GM19452 (cell line): ENCODE results near the gene HOXC6.

ENCODE experiments used
- ATAC-seq: cut with Tn5 transposase; IDR thresholded peaks from one replicate; pipeline ENCODE4 v1.9.1; 2021; ENCODE audit not compliant: unreplicated experiment

HOXC6 gene

DNA sequence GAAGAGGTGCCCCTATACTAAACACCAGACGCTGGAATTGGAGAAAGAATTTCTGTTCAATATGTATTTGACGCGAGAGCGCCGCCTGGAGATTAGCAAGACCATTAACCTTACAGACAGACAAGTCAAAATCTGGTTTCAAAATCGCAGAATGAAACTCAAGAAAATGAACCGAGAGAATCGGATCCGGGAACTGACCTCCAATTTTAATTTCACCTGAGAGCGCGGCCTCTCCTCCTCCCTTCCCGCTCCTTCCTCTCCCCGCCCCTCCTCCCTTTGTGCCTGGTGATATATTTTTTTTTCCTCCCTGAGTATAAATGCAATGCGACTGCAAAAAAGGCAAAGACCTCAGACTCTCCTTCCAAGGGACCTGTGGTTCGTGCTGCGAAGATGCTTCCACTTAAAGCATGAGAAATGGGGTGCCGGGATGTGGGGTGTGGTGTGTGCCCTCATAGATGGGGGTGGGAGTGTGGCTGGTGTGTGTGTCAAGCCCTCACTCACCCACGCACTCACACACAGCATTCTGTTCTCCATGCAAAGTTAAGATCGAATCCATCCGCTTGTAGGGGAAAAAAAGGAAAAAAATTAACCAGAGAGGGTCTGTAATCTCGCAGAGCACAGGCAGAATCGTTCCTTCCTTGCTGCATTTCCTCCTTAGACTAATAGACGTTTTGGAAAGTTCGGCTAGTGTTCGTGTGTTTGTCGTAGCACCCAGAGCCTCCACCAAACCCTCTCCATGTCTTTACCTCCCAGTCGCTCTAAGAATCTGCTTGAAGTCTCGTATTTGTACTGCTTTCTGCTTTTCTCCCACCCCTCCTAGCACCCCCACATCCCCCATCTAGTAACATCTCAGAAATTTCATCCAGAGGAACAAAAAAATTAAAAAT, 38.8 kb upstream of the HOXC6 start:
- ATAC-seq = no peak

DNA sequence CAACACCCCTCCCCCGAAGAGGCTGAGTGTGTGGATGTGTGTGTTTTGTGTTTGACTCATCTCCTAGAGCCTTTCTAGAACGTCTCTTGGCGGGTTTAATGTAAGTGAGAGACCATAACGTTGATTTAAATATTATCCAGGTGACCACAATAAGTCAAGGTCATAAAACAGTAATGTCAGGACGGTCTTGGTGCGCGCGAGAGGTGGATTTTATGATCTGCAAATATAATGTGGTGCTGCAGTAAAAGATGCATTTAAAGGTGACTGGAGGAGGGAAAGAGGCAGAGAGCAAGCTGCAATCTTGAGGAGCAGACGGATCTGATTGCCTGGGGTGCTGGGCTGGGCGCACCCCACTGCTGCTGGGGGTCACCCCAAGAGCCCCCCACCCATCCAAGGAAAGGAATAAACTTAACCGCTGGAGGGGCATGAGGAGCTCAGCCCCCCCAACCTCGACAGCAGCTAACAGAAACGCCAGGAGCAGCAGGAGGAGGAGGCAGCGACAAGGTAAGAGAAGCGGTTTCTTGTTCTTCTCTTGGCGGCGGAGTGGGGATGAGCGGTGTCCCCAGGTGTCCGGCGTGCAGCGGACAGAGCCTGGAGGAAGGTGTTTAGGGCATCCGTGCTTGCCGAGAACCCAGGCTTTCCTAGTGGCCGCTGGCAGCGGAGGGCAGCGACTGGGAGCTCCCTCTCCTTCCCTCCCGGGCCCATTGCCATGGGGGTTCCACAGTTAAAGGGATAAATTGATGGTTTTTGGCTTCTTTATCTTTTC, 37.7 kb upstream of the HOXC6 start:
- ATAC-seq = no peak

DNA sequence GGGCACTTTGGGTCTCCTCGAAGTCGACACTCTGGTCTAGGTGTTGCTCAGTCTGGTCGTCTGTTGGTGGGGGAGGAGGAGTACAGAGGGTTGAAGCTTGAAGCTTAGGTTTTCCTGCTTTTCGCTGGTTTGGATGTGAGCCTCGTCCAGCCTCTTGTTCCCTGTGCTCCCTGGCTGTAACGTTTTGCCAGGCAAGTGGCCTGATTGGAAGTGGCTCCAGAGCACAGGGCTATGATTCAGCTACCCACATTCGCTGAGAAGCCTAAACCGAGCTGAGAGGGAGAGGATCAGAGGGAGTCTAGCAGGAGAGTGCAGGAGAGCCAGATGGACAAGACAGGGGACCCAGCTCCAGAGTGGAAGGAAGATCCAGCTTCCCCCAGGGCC, 37.2 kb upstream of the HOXC6 start:
- no peak for ATAC-seq

DNA sequence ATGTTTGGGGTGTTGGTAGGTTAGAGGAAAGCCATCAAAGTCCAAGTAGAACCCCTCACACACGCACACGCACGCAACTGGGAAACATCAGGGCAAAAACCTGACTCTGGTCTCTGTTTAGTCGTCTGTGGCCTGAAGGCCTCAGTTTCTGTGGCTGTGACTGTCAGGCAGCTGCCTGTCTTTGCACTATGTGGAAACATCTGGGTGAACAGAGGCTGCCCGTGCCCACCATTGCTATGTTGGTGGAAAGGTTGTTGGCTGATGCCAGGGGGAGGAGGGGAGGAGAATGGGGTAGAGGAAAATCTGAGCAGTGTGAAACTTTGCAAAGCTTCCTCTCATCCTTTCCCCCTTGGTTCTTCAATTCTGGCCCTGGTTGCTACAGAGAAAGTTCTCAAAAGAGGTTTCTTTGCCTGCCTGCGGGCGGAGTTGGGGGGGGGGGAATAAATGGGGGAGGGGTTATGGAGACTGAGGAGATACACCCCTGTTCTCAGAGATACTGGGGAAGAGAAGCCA, 35.8 kb upstream of the HOXC6 start:
- ATAC-seq = no peak

DNA sequence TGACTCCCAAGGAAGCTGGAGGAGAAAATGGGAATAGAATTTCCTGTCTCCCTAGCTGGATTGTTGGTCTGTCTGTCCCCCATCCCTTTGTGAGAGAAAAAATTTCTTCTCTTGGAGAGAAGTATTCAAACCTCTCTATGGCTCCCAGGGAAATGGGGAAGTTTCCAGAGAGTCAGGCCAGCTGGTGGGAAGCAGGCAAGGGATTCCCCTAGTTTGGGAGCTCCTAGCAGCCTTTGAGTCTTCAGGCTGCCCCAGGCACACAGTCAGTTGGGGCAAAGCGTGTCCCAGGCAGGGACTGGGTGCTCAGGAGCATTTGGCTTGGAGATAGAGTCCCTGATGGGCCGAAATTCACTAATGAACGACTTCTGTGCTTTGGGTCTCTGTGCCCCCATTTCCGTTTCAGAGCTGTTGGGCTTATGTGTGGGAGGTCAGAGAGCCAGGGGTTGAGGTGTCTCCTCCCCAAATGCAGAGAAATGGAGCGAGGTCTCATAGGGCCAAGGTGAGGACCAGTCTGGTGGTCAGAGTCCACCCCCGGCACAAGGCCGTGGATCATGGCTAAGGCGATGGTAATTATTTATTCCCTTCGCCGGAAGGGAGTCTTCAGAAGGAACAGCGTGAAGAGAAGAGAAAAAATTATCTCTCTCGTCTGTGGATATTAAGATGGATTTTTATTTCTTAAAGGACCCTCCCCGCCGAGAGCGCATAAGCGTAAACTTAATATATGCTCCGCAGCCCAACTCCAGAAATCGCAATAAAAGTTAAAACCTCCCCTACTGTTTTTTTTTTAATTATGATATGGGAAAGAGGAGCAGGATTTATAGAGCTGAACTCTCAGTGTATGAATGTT, 34.9 kb upstream of the HOXC6 start:
- no peak for ATAC-seq

DNA sequence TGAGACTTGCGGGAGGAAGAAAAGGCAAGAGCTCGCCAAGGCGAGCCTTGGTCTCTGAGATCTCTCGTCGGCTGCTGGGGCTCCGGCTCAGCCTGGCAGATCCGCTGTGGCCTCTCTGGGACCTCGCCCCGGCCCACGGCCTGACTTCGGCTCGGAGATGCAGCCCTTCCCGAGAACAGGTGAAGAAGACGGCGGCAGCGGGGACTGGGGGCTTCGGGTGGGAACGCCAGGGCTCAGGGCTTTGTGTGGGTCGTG, 34.3 kb upstream of the HOXC6 start:
- ATAC-seq = no peak

DNA sequence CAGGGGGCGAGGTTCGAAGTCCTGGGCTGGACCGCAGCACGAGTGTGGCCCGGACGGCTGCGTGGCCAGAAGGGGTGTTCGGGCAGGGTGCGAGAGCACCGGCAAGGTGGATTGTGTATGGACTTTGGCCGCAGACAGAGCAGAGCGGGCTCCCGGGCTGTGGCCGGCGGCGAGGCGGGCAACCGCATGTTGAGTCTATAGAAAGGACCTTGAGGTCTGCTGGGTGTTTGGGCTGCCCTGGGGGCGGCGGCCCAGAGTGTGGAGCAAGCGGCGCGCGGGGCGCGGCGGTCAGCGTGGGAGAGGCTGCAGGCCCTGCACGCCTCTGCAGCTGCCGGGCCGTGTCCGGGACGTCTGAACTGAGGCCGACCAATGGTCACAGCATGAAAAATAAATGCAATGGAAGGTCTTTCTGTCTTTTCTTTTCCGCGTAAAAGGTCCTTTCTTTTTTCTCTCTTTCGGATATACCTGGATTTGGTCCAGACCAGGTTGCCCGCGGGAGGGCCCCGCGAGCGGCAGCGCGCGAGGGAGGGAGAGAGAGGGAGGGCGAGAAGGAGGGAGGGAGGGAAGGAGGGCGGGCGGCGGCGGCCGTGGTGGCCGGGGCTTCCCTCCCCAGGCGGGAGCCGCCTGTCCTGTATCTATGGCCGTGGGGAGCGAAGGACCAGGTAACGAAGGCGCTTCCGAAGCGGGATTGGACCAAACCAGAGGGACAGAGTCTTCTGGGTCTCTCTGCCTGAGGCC, 33.8 kb upstream of the HOXC6 start:
- no peak for ATAC-seq

DNA sequence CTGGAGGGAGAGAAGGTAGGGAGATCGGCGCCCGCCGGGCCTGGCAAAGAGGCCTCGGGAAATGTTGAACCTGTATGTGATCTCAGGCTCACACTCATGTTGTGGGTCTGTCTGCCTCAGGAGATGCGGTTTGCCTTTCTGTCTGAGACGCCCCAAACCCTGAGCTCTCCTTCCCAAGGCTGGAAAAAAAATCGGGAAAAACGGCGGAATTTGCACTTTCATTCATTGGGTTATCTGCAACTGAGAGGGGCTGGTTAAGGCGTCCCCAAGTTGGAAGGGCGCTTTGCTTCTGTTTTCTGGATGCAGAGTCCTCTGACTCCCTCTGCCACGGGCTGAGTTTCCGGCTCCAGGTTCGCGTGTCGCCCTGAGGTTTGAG, 33.2 kb upstream of the HOXC6 start:
- no peak for ATAC-seq

DNA sequence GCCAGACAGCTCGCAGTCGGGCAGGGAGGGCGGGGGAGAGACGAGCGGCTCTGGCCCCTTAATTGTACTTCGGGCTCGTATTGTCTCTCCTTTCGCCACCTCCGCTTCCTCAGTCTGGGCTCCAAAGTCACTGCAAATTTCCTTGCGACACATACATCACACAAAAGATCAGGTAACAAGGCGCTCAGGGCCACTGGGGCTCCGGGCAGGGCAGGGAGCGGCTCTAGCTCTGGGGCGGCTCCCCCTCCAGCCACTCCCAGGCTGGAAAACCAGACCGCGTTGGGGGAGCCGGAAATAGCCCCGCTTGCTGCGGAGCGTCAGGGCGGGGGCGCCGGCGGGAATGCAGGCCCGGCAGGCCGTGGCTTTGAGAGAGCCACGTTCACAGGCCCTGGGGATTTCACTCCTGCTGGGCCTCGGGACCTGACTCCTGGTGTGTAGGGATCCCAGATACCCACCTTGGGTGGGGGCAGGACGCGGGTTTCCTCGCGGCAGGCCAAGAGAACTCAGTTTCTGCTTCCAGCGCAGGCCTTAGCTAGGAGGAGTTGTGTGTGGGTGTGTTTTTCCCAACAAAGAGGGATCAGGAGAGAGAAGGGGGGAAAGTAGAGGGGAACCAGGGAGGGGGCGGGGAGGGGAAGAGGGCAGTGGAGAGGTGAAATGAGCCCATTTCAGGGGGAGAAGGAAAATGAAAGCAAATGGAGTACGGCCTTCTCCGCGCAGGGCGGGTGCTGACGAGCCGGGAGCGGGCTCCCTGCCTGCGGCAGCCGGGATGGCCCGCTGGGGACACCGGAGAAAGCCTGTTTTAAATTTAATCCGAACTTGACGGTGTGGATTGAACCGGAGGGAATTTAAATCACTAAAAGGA, 32.6 kb upstream of the HOXC6 start:
- ATAC-seq = no peak

DNA sequence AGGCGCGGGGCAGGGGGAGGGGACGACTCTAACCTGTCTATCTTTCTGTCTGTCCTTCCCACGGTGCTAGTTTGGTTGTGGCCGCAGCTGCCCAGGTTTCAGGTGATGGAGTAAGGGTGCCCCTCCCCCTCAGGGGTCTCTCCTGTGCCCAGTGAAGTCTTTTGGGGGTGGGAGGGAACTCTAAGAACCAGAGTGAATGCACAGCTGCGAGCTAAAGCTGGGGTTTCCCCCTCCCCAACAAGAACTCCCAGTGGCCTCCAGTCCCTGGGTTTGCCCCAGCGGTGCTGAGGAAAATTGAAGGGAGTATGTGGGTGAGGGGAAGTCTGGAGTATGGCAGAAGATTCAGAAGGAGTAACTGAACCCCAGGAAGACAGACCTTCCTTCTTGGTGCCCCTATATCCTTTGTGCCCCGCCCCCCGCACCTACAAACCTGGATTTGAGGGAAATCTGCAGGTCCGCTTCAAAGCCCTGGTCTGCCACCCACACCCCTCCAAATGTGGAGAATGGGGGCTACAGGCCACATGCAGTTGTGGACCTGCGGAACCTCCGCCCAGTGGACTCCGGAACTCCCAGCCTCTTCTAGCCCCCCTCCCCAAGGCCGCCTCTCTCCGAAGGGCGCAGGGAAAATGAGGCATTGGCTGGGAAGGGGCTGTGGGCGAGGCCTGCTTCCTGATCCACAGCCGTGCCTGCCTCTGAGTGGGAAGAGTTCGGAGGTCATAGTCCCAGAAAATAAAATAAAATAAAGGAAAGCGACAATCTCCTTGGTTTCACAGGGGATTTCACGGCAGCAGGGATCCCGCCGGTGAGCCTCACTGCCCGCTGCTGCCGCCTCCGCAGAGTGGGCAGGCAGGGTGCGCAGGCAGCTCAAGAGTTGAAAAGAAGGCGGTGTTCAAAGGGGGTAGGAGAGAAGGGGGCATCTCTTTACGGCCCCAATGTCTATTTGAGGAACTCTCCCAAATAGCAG, 31.7 kb upstream of the HOXC6 start:
- no peak for ATAC-seq

DNA sequence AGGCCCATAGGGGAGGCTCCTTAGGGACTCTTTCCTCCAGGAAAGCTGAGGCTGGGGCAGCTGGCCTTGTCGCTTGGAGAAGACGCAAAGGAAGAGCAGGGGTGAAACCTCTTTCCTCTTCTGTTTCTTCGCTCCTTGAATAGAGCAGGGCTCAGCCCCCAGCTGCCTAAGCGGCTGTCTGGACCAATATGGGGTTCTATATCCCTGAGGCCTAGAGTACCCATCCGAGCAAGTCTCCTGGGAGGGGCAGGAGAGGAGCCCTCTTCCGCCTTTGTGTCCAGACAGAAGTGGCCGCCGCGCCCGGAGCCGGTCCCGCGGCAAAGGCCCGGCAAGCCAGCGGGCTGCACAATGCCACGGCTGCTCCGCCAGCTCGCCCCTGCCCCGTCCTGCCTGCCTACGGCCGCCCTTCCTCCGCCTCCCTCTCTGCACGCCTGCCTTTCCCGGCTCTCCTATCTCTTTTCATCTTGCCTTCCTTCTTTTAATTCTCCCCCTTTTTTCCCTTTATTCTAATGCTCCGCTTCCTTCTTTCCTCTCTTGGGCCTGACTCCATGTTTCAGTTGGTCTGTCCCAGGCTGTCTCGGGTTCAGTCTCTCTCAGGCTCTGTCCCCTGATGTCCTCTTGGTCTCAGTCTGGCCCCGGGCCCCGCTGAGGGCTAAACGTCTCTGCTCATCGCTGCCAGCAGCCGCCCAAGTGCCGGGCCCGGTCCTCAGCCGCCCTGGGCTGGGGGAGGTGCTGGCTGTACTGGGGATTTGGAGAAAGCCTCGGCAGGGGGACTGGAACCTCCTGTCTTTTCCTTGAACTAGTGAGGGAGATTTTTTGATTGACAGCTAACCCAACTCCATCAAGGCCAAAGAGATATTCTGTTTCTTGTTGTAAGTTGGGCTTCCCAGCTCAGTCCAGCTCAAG, 30.8 kb upstream of the HOXC6 start:
- no peak for ATAC-seq

DNA sequence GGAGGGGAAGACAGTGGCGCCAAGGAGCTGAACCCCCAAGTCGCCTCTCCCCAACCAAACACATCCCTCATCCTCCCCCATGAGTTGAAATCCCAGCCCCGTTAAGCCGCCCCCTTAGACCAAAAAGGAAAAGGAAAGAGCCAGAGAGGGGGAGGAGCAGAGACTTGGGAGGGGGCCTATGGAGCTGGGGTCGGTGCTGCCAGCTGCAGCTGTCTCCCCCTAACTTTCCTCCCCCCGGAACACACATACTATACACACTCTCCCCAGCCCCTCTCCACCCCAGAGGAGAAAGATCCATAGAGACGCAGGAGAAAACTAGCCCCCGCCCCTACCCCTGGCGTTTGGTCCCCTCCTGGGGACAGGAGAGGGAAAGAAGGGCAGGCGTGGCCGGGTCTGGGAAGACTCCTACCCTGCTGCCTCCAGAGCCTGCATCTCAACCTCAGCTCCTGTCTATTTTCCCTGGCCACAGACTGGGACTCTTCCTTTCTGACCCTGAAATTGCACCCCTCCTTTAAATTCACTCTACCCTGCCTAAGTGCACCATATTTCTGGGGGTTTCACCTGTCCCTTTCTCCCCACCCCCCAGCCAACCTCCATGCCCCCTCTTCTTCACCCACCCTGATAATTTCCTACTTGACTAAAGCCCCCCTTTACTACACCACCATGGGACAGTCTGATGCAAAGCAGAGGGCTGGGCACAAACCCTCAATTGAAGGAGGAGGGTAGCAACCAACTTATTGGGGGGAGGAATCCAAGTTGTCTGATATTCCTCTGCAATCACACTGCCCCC, 29.9 kb upstream of the HOXC6 start:
- ATAC-seq = no peak

DNA sequence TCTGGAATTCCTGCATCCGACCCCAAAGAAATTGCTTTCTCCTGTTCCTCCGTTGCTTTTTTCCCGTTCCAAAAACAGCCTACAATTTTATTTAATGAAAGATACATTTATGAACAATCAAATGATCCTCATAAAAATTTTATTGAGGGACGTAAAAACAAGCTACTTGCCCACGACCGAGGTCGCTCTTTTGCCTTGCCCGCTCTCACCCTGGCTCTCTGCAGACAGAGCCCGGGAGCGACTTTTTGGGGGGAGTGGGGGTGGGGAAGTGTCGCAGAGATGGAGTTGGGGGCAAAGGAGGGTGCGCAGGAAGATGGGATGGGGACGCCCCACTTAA, 29.4 kb upstream of the HOXC6 start:
- no peak for ATAC-seq

DNA sequence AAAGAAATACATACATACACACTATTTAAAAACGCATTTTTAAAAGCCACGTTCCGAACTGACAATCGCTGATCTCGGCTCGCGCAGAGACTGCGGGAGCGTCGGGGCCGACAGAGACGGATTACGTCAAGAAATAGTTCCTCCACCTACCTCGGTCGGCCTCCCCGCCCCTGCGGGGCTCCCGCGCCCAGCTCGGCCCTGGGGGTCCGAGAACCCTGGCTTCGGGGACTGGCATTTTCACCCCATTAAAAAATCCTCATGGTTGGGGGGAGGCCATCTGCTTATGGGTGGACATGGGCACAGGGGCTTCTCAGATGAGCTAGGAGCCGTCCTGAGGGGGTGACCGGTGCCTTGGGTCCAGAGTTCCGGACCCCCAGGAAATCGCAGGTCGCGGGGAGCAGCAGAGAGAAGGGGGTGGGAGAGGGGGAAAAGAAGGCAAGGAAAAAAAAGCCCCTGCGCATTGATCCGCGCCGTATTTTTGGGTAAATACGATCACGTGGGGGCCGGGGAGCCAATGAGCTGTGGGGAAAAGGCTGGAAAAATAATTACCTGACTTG, 28.6 kb upstream of the HOXC6 start:
- no peak for ATAC-seq

DNA sequence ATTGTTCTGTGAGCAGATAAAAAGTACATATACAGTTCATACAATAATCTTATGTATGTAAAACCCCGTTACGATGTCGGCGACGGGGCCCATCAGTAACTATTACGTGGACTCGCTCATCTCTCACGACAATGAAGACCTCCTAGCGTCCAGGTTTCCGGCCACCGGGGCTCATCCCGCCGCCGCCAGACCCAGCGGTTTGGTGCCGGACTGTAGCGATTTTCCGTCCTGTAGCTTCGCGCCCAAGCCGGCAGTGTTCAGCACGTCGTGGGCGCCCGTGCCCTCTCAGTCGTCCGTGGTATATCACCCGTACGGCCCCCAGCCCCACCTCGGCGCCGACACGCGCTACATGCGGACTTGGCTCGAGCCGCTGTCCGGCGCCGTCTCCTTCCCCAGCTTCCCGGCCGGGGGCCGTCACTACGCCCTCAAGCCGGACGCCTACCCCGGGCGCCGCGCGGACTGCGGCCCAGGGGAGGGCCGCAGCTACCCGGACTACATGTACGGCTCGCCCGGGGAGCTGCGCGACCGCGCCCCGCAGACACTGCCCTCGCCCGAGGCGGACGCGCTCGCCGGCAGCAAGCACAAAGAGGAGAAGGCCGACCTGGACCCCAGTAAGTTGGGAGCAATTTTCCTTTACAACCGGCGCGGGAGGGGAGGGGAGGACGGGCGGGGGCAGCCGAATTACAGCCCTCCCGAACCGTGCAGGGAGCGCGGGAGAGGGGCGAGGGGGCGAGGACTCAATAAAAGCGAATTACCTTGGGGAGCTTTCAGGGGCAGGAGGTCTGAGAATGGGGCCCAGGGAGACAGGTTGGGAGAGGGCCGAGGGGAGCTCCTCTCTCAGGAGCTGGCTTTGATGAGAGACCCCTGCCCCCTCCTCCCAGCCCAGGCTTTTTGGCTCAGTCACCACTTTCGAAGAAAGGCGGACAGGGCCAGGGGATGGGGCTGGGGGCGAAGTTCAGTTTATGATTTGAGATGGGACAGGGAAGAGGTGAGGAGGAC, 27.8 kb upstream of the HOXC6 start, which contains the start of gene HOXC9:
HOXC9 (plus strand) TSS at position 46 of the 999 bp plus-strand sequence; CDS start at position 74, 28 bp downstream.
- ATAC-seq = no peak
